Astrocyte of the spinal cord (primary cell): ENCODE measurements around the gene MAF.

Source experiments
- DNase-seq: peaks from one replicate; pipeline ENCODE4 v3.0.0; 2011; ENCODE audit warnings: low read depth, low spot score
- H3K4me3 ChIP-seq: 2 replicates; pipeline ENCODE4 v1.5.1; 2011; ENCODE audit warnings: low read depth, mild to moderate bottlenecking, low read length, moderate library complexity
- in situ Hi-C: cut with HindIII; loops from 2 replicates; pipeline ENCODE4 v1.10.0; 2017; ENCODE audit warnings: low sequenced_read_pairs
- TF ChIP-seq, protein P1 (sequence below): IDR thresholded peaks from 2 replicates; pipeline ENCODE4 v1.5.1; 2012; ENCODE audit warnings: low read depth, mild to moderate bottlenecking, low read length, inconsistent platforms

MAF gene

DNA sequence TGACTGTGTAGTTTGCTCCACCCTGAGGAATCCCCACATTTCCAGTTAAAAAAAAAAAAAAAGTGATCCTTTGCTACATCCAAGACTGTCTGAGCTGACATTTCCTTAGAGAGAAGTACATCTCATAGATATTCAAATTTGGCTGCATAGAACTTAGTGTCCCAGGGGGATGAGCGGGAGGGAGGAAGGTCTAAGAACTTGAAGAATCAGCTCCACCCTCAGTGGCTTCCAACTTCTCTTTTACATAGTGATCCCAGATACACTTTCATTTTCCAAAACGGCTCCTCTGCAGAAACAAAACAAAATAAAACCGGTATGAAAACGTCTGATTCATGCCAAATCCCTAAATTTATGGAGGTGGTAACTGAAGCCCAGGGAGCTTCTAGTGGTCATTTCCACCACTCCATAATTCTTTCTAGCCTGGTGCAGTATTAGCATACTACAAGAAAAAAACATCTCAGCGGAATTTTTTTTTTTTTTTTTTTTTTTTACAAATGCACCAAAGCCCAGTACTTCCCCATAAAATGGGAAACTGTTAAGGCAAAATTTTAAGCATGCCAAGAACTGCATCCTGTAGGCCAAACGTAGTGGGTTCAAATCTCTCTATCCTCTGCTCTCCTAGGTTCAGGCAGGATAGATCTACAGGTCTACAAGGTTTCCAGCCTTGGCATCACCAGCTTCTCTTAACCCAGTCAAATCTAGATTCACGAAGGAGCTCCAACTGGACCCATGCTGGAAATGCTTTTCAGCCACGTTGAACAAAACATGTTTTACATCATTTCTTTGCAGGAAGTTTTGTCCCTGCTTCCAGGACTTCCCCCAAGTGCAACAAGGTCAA is 29.3 kb downstream of the MAF start:
- no peak overlapping the region for H3K4me3 ChIP-seq
- TF ChIP-seq, protein P1, sequence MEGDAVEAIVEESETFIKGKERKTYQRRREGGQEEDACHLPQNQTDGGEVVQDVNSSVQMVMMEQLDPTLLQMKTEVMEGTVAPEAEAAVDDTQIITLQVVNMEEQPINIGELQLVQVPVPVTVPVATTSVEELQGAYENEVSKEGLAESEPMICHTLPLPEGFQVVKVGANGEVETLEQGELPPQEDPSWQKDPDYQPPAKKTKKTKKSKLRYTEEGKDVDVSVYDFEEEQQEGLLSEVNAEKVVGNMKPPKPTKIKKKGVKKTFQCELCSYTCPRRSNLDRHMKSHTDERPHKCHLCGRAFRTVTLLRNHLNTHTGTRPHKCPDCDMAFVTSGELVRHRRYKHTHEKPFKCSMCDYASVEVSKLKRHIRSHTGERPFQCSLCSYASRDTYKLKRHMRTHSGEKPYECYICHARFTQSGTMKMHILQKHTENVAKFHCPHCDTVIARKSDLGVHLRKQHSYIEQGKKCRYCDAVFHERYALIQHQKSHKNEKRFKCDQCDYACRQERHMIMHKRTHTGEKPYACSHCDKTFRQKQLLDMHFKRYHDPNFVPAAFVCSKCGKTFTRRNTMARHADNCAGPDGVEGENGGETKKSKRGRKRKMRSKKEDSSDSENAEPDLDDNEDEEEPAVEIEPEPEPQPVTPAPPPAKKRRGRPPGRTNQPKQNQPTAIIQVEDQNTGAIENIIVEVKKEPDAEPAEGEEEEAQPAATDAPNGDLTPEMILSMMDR = no peak
- in situ Hi-C loops = no loop called here
- no peak for DNase-seq

DNA sequence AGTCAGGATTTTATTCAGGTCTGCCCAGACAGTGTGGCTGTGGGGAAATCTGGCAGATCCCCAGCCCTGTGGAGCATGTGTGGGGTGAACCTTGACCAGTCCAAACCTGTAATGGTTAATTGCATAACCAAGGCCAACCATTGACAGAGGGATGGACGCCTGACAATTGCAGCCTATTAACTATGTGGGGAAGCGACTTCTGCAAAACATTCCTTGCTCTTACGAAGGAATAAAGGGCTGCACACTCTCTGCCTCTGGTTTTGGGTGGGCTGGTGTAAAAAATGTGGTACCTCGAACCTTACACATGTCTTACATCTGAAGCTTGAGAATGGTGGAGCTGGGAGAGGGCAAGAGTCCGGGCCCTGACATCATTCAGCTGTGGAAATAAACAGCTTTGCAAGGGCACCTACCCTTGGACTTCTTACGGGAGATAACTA is 35.8 kb downstream of the MAF start:
- no peak for DNase-seq
- in situ Hi-C loops = no loop called here
- TF ChIP-seq, protein P1 = no peak
- no peak overlapping the region for H3K4me3 ChIP-seq

DNA sequence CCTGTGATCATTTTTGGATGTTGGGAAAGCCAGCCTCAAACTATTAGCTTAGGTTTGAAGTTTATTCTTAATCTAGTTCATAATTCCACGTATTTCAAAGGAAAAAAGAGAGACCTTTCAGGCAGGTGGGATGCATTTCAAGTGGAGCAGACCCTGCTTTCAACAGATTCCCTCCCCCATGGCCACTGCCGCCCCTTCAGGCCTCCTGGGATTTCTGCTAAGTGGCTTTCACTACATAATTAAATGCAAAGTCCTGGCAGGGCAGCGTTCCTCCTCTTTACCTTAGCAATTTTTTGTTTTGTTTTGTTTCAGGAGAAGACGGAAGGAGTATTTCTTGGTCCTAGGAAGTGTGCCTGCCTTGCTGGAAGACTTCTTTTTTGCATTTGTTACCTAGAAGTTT is 36.6 kb downstream of the MAF start:
- TF ChIP-seq, protein P1 = no peak
- in situ Hi-C loops = no loop called here
- DNase-seq = no peak
- H3K4me3 ChIP-seq = no peak overlapping the region

DNA sequence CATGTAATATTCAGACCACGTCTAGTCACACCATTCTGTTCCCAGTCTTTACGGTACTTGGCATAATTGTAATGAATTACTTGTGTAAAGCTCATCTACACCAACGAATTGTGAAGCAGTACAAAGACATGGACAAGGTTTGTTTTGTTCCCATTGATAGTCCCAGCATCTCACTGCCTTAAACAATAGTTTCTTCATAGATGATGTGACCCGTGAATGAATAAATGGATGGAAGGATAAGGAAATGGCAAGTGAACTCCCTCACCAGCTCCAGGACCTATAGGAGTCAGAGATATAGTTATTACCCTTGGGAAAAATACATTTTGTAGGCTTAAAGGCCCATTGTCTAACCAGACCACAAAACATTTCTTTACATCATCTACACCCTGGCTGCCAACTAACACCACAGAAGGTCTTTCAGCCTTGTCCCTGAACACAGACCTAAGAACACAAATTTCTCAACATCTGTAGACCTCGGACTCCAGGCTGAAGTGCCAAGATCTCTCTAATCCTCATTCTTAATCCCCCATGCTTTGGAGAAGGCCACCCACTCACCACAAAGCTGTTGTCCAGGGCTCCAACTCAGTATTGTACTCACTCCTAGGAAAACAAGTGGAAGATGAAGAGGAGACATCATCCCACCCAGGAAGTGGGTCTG is 38.2 kb downstream of the MAF start:
- in situ Hi-C loops = no loop called here
- no peak overlapping the region for H3K4me3 ChIP-seq

DNA sequence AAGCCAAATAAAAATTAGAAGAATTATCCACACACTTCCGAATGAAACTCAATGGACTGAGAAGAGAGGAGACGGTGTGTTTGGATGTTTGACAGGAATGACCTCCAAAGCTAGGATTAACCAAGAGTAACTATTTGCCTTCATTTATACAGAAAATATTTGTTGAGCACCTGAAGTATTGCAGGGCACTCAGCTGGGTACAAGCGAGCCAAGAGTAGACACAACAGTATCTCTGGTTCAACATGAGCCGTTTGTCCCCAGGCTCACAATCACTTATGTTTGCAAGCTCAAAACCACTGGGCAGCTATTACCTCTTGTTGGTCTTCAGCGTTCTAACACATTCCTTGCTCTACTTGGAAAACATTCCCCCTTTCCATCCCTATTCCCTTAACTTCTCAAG is 38.8 kb downstream of the MAF start:
- no peak for DNase-seq
- in situ Hi-C loops = no loop called here
- H3K4me3 ChIP-seq = no peak overlapping the region
- TF ChIP-seq, protein P1 = no peak

More for the DNA sequence above, 38.2 kb downstream of the MAF start:
- DNase-seq = no peak
- TF ChIP-seq, protein P1 = no peak

DNA sequence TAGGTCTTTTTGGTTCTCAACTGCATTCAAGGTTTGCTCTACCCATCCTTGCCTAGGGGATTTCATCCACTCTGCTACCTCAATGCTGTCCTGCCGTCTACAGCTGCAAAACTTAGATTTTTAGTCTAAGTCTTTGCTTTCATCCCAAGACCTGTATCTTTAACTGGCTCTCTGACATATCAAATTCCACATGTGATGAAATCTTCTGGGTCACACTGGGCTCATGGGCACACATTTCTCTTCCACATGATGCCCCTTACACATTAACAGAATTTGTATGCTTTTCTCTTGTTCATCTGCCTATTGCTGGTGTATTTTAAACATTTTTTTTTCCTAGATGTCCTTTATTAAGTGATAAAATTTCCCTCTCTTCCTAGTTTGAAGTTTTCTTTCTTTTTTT is 39.6 kb downstream of the MAF start:
- DNase-seq = no peak
- in situ Hi-C loops = no loop called here
- TF ChIP-seq, protein P1 = no peak
- H3K4me3 ChIP-seq = no peak overlapping the region
